Body of pancreas (tissue), 4 donors: ENCODE data around the gene HSCB. TPM values are rescaled to one million over a fixed set of nuclear protein-coding genes. Genes with fewer than 3 reads are reported as not detected.
A peak's percentile ranks its signal among the peaks of the same experiment; 100 is the strongest.
"Not testable (repeated sequence)": the region's sequence is repeated elsewhere in the genome, so short reads cannot be mapped to it uniquely, and the experiment has no call there.

ENCODE experiments used
- ATAC-seq: fragments of 150-250 bp; one replicate; pipeline ENCODE4 v1.9.1; 2016
- DNase-seq, 4 donors: peaks; one replicate each; pipeline ENCODE4 v3.0.0-alpha.2; 2019
- H3K27ac ChIP-seq, 4 donors: fragments of 200-600 bp; sonication (generic); 1 replicate in 3 of 4; 2 replicates in 1 of 4; pipeline versions ENCODE4 v1.5.1 to v1.6.1; 2016 to 2019; ENCODE audit warnings: mild to moderate bottlenecking in 1 of 4, mixed read lengths in 1 of 4, moderate library complexity in 1 of 4
- H3K27me3 ChIP-seq, 2 donors: fragments of 200-600 bp; sonication (generic); one replicate each; pipeline ENCODE4 v1.6.0; 2016; ENCODE audit warnings: mild to moderate bottlenecking in 1 of 2
- H3K36me3 ChIP-seq, 2 donors: fragments of 200-600 bp; sonication (generic); replicated peaks in 1 of 2; 2 replicates each; pipeline ENCODE4 v1.5.1; 2016; ENCODE audit warnings: low read depth in 2 of 2; ENCODE audit not compliant: insufficient read depth in 1 of 2
- H3K4me1 ChIP-seq: fragments of 200-600 bp; sonication (generic); one replicate; pipeline ENCODE4 v1.6.0; 2016
- H3K4me3 ChIP-seq, 2 donors: fragments of 200-600 bp; sonication (generic); 1 replicate in 1 of 2; 2 replicates in 1 of 2; pipeline ENCODE4 v1.5.1; 2016 to 2019
- H3K9me3 ChIP-seq, 3 donors: fragments of 200-600 bp; sonication (generic); 1 replicate in 2 of 3; 2 replicates in 1 of 3; pipeline ENCODE4 v1.5.1; 2016
- CTCF ChIP-seq, 7 experiments: fragments of 450-650 bp in 4 of 7; fragments of 200-600 bp in 3 of 7; sonication (generic) in 3 of 7; IDR thresholded peaks; one replicate each; pipeline ENCODE4 v1.5.1; 2016 to 2019; ENCODE audit warnings: antibody characterized with exemption in 7 of 7
- POLR2A ChIP-seq, 3 donors: fragments of 450-650 bp; IDR thresholded peaks; one replicate each; pipeline ENCODE4 v1.6.1; 2016; ENCODE audit warnings: antibody characterized with exemption in 3 of 3, mild to moderate bottlenecking in 2 of 3
- WGBS, 2 donors: methylation state at CpG; one replicate each; pipeline ENCODE4 v1.1.5; 2017; 5-methylcytosine and 5-hydroxymethylcytosine counted together
- intact Hi-C: fragments of 100-400 bp; cut with DNase I; formaldehyde crosslinking; loops from one replicate; pipeline ENCODE4 v1.15.1; 2023
- total RNA-seq, 2 donors: library from RNA; depleted of rRNA; stranded (reverse); fragments of >200 nt; gene quantifications; one replicate each; pipeline ENCODE4 v1.1.0, GENCODE V29; 2016

HSCB gene
- total RNA-seq, 2 donors from 2014 or later = 11.7 to 14.2 TPM

- DNase-seq (no peak), ATAC-seq (peak; percentile 3)
- Histone ChIP-seq H3K4me3 (no peak overlapping the region), H3K27ac (peak overlapping the region; percentile 59 to 100 (median 100)), H3K9me3 (no peaks in the 10 kb centered on the region), H3K4me1 (peaks cover 30% of the 10 kb centered on the region), H3K27me3 (no peaks in the 10 kb centered on the region), H3K36me3 (peaks cover 0 to 2% of the 10 kb centered on the region in 2 donors)
- intact Hi-C loops = no loop called here
- 20 to 25% methylated on average over 7 of the region's 7 CpGs for WGBS, 2 donors
- TF ChIP-seq CTCF (IDR thresholded peaks at IDR 0.05) (peak in 5 of 7 experiments; percentile 17 to 53 (median 50)), POLR2A (IDR thresholded peaks at IDR 0.05) (no peak)
These were observed 60.8 kb downstream of the HSCB start for GRCh38 chr22:28802595-28803123.

- DNase-seq, intact Hi-C loops, H3K36me3 ChIP-seq, H3K9me3 ChIP-seq, H3K4me3 ChIP-seq, H3K27me3 ChIP-seq, H3K27ac ChIP-seq, ATAC-seq: not testable (repeated sequence)
- peaks cover 56% of the 10 kb centered on the region for H3K4me1 ChIP-seq
- 81 to 83% methylated on average over 5 of the region's 5 CpGs for WGBS, 2 donors
These were observed 63.6 kb downstream of the HSCB start for GRCh38 chr22:28805426-28805825.

Other genes starting within 250 kb of the HSCB start
- 10 to 100 TPM; 21.0 to 87.3 TPM for gene TTC28, start 62.2 kb upstream of the HSCB start, total RNA-seq
- 1 to 10 TPM in 1 of 2 donors, under 1 TPM in 1; 0.66 to 2.1 TPM for gene CHEK2, start 219 bp upstream of the HSCB start, total RNA-seq
- 10 to 100 TPM; 13.8 to 16.3 TPM for gene CCDC117, start 30.7 kb downstream of the HSCB start, total RNA-seq
- gene XBP1, start 58.5 kb downstream of the HSCB start, total RNA-seq = 100 to 1,000 TPM; 642 to 771 TPM
- 1 to 10 TPM; 7.8 to 8.6 TPM for gene ZNRF3, start 141.5 kb downstream of the HSCB start, total RNA-seq